Activated T-cell treated with anti-CD3 and anti-CD28 coated beads, Interleukin-2, amount 50 U/mL, for 4 hours (primary cell): ENCODE measurements around the gene GNAL. TPM values are rescaled to one million over a fixed set of nuclear protein-coding genes. Genes with fewer than 3 reads are reported as not detected.

Experiments
- ATAC-seq, 2 donors: fragments of 200-7000 bp; cut with Tn5 transposase; one replicate each; pipeline ENCODE4 v1.10.0; 2021
- DNase-seq: peaks from one replicate; pipeline ENCODE4 v3.0.0-alpha.2; 2020
- H3K27me3 Mint-ChIP-seq: one replicate; pipeline ENCODE4 v1.8.0; 2021; ENCODE audit warnings: low read depth, mixed read lengths
- H3K36me3 Mint-ChIP-seq: one replicate; pipeline ENCODE4 v1.8.0; 2022; ENCODE audit warnings: mixed read lengths; ENCODE audit not compliant: insufficient read depth
- H3K4me1 Mint-ChIP-seq: one replicate; pipeline ENCODE4 v1.8.0; 2021; ENCODE audit warnings: low read depth, mixed read lengths
- H3K4me3 Mint-ChIP-seq: one replicate; pipeline ENCODE4 v1.8.0; 2021; ENCODE audit warnings: mild to moderate bottlenecking, moderate library complexity, mixed read lengths
- H3K9me3 Mint-ChIP-seq: one replicate; pipeline ENCODE4 v1.8.0; 2021; ENCODE audit warnings: mixed read lengths
- total RNA-seq, 3 donors: library from RNA; stranded (reverse); gene quantifications; one replicate each; pipeline ENCODE4 v1.2.1, GENCODE V29; 2021

GNAL gene
- total RNA-seq, 3 donors from 2014 or later, result 0.13 to 0.35 (median 0.24) TPM

DNA sequence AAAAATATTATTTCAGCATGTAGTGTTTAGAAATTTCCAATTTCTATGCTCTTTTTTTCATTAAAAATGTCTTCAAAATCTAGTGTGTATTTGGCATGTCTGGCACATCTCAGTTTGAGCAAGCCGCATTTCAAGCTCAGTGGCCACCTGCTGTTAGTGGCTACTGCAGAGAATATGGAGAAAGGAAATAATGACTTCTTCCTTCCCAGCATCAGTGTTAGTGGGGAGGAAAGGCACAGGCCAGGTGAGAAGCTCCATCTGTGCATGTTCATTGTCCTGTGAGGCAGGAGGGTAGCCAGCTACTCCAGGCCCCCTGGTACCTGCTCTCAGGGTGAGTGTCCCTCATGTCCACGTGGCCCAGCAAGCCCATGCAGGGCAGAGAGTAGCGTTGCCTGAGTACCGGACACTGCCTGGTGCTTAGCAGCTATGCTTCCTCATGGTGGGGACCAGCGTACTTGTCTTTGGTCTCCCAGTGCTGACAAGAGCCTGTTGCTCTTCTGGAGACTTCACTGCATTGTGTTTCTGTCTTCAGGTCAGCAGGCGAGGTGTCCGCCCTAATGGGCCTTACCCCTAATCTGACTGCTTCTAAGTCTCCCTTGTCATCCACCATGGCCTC lies 94.8 kb downstream of the GNAL start:
- Mint-ChIP-seq H3K9me3 (no peaks in the 10 kb centered on the region), H3K4me3 (no peak overlapping the region), H3K36me3 (no peaks in the 10 kb centered on the region), H3K27me3 (peaks cover 4% of the 10 kb centered on the region), H3K4me1 (no peaks in the 10 kb centered on the region)
- ATAC-seq (no peak), DNase-seq (no peak)

DNA sequence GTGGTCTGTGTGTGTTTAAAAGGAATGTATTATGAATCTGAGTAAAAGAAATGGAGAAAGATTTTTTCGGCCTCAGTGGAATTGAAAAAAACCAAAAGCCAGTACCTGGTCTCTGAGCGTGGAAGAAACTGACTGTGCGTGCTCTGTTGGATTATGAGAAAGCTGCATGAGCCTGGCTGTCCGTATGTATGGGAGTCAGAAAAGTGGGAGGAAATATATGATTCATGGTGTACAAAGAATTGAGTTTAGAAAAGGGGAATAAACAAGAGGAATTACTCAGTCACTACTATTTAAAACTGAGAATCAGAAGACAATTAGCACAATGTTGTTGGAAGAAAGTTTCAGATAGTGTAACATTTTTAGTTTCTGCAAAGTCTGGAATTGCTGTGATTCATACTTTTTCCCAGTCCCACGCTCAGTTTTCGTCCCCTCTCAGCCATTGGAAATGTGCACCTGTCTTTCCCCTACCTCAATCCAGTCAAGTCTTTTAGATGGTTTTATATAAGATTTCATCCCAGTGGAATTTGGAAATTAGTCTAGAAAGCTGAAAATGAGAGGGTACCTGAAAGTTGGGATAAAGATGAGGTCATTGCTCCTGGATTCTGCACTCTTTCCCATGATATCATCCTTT lies 95.7 kb downstream of the GNAL start:
- H3K9me3 Mint-ChIP-seq, result no peaks in the 10 kb centered on the region
- H3K36me3 Mint-ChIP-seq, result no peaks in the 10 kb centered on the region
- ATAC-seq (no peak), DNase-seq (no peak)
- no peak overlapping the region for H3K4me3 Mint-ChIP-seq
- H3K27me3 Mint-ChIP-seq, result peaks cover 4% of the 10 kb centered on the region
- no peaks in the 10 kb centered on the region for H3K4me1 Mint-ChIP-seq

DNA sequence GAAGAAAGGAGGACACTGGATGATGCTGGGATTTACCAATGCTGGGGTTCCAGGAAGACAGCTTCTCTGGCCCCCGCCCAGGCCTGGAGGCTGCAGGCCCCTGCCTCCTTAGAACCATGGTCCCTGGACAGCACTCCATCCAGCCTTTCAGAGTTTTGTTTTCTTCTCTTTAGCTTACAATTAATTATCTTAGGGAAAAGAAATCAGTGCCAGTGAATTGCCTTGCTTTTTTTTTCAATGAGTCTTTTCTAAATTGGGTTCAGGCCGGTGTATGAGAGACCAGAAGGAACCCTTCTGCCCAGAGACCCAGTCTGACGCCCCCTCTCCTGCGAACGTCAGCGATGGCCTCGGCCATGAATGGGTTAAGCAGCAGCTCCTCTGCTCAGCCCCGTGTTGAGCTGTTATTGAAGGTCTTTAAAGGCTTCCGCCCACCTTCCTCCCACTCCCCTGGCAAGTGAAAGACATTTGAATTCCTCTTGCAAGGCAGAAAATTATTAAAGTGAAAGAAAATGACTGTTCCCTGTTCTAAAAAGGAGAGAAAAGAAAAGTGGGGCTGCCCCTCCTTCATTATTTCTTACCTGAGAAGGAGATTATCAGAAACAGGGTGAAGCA lies 96.5 kb downstream of the GNAL start:
- Mint-ChIP-seq H3K9me3 (no peaks in the 10 kb centered on the region), H3K4me1 (no peaks in the 10 kb centered on the region), H3K4me3 (no peak overlapping the region), H3K27me3 (peaks cover 4% of the 10 kb centered on the region), H3K36me3 (no peaks in the 10 kb centered on the region)
- no peak for DNase-seq
- ATAC-seq, result no peak

DNA sequence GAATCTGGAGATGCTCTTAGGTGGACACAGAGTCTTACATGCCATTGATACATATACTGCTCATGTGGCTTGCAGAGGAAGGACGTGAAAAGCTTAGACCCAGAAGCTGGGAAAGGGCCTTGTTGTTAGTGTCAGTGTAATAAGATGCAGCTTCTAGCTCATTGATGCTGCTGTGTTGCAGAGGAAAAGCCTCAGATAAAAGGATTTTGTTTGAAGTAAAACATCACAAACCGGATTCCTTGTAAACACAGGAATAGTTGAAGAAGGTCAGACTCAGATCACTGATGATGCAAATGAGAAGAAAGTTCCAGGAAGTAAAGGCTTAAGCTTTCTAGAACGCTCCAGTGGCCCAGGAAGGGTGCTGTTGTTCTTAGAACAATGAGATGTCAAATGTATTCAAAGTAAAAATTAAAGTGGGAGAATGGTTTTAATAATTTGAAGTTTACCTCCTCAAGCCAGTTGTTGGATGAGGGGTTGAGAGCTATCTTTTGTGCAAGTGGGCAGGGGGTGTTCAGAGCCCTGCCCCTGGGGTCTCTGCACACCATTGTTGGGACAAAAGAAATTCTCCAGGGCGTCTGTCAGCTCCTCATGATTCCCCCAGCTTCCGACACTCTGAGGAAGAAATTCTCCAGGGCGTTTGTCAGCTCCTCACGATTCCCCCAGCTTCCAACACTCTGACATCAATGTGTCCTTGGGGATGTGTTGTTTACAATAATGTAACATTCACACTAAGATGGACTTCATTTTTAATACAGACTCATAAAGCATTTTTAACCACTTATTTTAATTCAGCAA lies 100.8 kb downstream of the GNAL start:
- no peaks in the 10 kb centered on the region for H3K36me3 Mint-ChIP-seq
- no peak overlapping the region for H3K4me3 Mint-ChIP-seq
- no peak for ATAC-seq

DNA sequence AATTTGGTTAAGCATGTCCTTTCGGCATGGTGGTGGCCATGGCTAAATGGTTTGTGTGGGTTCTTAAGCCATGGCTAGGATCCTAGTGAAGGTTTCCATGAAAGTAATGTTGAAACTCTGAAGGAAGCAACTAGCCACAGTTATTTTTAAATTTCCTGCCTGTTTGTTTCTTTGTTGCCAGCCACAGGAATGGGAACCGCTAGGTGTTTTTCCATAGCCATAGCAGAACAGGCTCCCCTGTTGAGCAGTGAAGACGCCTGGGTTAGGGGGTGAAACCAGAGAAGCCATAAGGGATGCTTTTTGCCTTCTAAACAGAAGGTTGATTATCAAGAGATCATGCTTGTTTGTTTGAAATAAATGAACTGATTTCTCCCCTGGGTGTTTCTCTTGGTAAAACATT lies 102.1 kb downstream of the GNAL start:
- H3K36me3 Mint-ChIP-seq, result no peaks in the 10 kb centered on the region
- peaks cover 8% of the 10 kb centered on the region for H3K27me3 Mint-ChIP-seq
- ATAC-seq (no peak), DNase-seq (no peak)
- no peaks in the 10 kb centered on the region for H3K4me1 Mint-ChIP-seq
- H3K9me3 Mint-ChIP-seq, result no peaks in the 10 kb centered on the region
- no peak overlapping the region for H3K4me3 Mint-ChIP-seq

More for the DNA sequence above, 100.8 kb downstream of the GNAL start:
- H3K9me3 Mint-ChIP-seq, result no peaks in the 10 kb centered on the region
- no peaks in the 10 kb centered on the region for H3K4me1 Mint-ChIP-seq
- no peak for DNase-seq
- peaks cover 8% of the 10 kb centered on the region for H3K27me3 Mint-ChIP-seq

DNA sequence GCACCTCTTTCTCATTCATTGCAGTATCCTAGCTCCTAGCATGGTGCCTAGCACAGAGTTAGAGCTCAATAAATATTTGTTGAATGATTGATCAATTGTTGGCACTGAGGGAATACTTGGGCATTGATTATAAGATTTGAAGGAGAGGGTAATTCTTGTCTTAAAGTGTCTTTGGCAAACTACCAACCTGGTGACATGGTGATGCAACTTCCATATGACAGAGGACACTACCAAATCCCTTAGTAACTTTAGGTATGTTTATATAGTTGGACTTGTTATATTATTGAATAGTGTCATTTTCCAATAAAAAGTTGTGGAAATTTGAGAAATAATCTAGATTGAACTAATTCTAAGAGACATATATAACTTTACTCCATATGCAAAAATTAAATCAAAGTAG lies 103.6 kb downstream of the GNAL start:
- Mint-ChIP-seq H3K9me3 (no peaks in the 10 kb centered on the region), H3K27me3 (peaks cover 8% of the 10 kb centered on the region), H3K4me1 (no peaks in the 10 kb centered on the region), H3K36me3 (no peaks in the 10 kb centered on the region), H3K4me3 (no peak overlapping the region)
- DNase-seq (no peak), ATAC-seq (no peak)

DNA sequence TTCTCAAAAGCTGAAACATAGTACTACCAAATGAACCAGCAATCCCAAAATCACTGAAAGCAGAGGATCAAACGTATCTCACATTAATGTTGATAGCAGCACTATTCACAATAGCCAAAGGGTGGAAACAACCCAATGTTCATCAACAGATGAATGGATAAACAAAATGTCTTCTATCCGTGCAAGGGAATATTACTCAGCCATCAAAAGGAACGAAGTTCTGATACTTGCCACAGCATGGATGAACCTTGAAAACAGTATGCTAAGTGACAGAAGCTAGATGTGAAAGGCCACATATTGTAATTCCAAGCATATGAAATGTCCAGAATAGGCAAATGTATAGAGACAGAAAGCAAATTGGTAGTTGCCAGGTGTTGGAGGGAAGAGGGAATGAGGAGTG lies 105.1 kb downstream of the GNAL start:
- no peaks in the 10 kb centered on the region for H3K36me3 Mint-ChIP-seq
- H3K4me1 Mint-ChIP-seq, result no peaks in the 10 kb centered on the region
- no peak overlapping the region for H3K4me3 Mint-ChIP-seq
- H3K9me3 Mint-ChIP-seq, result no peaks in the 10 kb centered on the region
- ATAC-seq (no peak), DNase-seq (no peak)
- H3K27me3 Mint-ChIP-seq, result peaks cover 8% of the 10 kb centered on the region

DNA sequence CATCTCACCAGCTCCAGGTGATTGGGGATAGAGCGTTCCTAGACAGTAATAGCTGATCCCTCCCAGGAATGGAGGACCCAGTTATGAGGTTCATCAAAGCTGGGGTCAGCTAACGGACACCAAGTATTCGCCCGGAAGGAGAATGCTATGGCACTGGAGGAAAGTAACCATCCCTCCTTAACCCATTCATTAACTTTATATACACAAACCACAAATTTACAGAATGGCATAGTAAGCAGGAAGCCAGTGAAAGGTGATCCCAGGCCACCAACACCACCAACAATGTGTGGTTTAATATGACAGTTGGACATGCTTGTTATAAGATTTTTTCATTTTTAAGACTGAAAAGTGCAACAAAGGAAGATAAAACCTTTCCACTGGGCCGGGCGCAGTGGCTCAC lies 106.9 kb downstream of the GNAL start:
- no peaks in the 10 kb centered on the region for H3K4me1 Mint-ChIP-seq
- DNase-seq, result no peak
- no peaks in the 10 kb centered on the region for H3K36me3 Mint-ChIP-seq
- H3K4me3 Mint-ChIP-seq, result no peak overlapping the region
- H3K27me3 Mint-ChIP-seq, result peaks cover 8% of the 10 kb centered on the region
- ATAC-seq, result no peak
- no peaks in the 10 kb centered on the region for H3K9me3 Mint-ChIP-seq

DNA sequence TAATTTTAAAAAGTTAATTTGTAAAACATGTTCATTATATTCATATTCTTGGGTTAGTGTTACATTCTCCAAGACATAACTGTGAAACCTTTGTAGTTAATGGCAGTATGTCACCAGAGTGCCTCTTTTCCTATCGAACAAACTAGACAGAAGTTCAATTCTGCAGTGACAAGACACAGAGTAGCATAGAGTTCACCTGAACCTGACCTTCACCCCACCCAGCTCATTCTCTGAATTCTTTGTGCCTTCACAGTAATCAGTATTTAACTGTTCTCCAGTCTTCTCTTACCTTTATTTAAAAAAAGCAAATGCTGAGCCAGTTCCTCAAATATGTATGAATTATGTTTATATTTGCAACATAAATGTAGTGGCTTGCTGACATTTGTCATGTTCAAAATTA lies 109.2 kb downstream of the GNAL start:
- ATAC-seq (no peak), DNase-seq (no peak)
- Mint-ChIP-seq H3K4me1 (no peaks in the 10 kb centered on the region), H3K9me3 (no peaks in the 10 kb centered on the region), H3K27me3 (peaks cover 1% of the 10 kb centered on the region), H3K36me3 (no peaks in the 10 kb centered on the region), H3K4me3 (no peak overlapping the region)

DNA sequence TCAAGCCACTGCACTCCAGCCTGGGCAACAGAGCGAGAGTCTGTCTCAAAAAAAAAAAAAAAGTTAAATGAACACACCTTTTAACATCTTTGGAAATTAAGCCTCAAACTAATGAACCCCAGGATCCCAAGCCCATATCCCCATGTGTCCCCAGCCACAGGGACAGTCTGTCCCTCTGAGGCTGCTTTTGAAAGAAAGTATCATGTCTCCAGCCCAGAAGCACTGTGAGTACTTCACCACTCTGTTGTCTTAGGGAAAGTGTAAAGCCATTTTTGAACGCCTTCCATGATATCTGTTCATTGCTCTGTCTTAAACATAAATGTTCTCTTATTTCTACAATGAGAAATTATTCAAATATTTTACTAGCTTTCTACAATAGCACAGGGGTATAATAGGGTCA lies 110.0 kb downstream of the GNAL start:
- no peak for DNase-seq
- Mint-ChIP-seq H3K27me3 (no peaks in the 10 kb centered on the region), H3K4me3 (no peak overlapping the region), H3K9me3 (no peaks in the 10 kb centered on the region), H3K4me1 (no peaks in the 10 kb centered on the region), H3K36me3 (no peaks in the 10 kb centered on the region)
- no peak for ATAC-seq

DNA sequence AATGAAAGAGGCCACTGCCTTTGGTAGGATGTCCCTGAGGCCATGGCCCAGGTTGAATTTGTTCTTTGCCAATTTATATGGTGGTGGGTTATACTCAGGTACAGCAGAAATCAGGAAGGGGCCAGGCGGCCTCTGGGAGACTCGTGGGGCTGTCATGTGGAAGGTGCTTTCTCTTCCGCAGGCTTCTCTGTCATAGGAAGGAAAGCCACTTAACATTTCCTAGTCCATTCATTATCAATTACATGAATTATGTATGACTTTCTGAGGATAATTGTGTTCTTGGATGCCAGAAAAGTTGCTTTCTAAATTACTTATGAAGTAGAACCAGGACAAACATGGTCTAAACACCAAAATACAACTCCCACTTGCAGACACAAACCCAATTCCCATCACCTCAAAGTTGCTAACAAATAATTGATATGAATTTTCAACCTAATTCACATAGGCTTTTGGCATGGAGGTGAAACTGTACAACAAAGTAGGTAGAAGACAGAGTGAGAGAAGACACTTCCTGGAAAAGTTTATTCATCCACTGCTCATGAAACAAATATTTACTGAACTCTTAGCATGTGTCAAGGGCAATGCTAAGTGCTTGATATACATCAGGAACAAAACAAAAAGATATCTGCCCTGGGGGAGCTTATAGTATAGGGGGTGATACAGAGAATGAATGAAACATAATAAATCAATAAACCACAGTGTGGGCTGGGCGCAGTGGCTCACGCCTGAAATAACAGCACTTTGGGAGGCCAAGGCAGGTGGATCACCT lies 111.7 kb downstream of the GNAL start:
- Mint-ChIP-seq H3K4me3 (no peak overlapping the region), H3K27me3 (peaks cover 1% of the 10 kb centered on the region), H3K36me3 (no peaks in the 10 kb centered on the region), H3K9me3 (no peaks in the 10 kb centered on the region), H3K4me1 (no peaks in the 10 kb centered on the region)
- no peak for ATAC-seq
- no peak for DNase-seq

DNA sequence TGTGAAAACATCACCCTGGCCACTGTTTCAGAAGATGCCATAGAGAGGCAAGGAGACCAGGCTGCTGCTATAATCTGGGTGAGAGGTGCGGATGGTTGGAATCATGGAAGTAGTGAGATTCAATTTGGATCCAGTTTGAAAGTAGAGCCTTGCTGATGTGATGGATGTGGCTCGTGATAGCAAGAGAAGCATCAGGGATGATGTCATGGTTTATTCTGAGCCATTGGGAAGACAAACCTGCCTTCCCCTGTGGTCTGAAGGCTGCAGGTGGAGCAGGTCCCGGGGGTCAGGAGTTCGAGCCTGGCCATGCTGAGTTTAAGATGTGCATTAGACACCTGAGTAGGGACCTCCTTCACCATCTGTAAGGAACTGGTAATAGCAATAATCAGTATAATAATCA lies 112.5 kb downstream of the GNAL start:
- H3K9me3 Mint-ChIP-seq, result no peaks in the 10 kb centered on the region
- no peaks in the 10 kb centered on the region for H3K4me1 Mint-ChIP-seq
- H3K36me3 Mint-ChIP-seq, result no peaks in the 10 kb centered on the region

DNA sequence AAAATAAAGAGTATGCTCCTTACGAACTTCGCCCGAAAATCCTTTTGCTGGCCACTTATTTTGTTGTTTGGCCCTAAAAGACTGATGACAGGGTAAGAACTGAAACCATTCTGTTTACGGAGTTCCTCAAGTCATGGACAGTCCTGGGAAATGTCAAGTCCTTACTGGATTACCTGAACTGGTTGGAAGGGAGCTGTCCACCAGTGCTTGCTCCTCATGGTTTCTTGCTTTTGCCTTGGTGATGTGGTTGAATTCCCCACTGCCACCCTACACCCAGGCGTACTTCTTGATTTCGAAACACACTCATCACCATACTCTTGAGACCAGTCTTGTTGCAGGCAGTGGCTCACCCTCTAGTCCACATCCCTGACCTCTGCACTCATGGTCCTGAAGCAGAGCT lies 113.1 kb downstream of the GNAL start:
- H3K4me3 Mint-ChIP-seq, result no peak overlapping the region
- H3K27me3 Mint-ChIP-seq, result peaks cover 3% of the 10 kb centered on the region
- DNase-seq, result no peak
- no peaks in the 10 kb centered on the region for H3K36me3 Mint-ChIP-seq
- no peaks in the 10 kb centered on the region for H3K4me1 Mint-ChIP-seq
- no peaks in the 10 kb centered on the region for H3K9me3 Mint-ChIP-seq
- ATAC-seq, result no peak

More for the DNA sequence above, 112.5 kb downstream of the GNAL start:
- Mint-ChIP-seq H3K27me3 (peaks cover 3% of the 10 kb centered on the region), H3K4me3 (no peak overlapping the region)
- ATAC-seq (no peak), DNase-seq (no peak)

DNA sequence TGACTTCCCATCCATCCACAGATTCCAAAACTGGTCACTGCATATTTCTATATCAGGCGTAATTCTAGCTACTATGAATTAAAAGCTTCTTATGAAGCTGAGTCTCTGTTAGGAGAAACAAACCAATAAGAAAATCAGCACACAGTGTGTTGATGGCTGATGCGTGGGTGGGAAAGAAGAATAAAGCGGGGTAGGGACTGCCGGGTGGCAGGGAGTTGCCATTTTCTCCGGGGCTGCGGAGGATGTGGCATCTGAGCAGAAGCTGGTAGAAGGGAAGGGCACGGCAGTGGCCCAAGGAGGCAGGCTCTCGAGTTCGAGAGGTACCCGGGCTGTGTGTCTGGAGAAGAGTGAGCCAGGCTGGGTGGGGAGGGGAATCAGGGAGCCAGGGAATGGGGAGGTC lies 113.5 kb downstream of the GNAL start:
- H3K4me3 Mint-ChIP-seq, result no peak overlapping the region
- DNase-seq (no peak), ATAC-seq (no peak)
- H3K27me3 Mint-ChIP-seq, result peaks cover 7% of the 10 kb centered on the region
- no peaks in the 10 kb centered on the region for H3K4me1 Mint-ChIP-seq
- H3K9me3 Mint-ChIP-seq, result no peaks in the 10 kb centered on the region
- H3K36me3 Mint-ChIP-seq, result no peaks in the 10 kb centered on the region
